ENCODE data around the gene MAPK10.

The MAPK10 gene

DNA sequence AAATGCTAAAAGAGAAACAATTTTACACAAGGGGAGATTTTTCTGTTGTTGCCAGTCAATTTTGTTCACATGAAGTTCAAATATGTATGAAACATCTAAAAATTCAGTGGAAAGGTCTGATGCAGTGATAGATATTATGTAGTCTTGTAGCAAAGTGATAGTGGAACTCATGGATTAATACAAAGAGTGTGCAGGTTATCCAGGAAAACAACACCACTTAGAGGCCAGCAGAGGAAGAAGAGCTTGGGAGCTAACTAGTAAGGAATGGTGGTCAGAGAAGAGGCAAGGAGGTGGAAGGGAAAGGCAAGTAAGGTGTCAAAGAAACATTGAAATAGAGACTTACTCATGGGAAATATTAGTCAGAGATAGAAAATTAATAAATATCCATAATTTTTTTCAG is 395.6 kb downstream of the MAPK10 start:
- no peak for DNase-seq (ENCODE audit: low read depth, low spot score)
- CTCF ChIA-PET: interaction anchor here (1.5 to 3.4 kb wide), 4 partner anchors 120 to 208 kb away, joined by 4 to 15 read pairs (median 6); no protein-coding TSS in a partner anchor
- POLR2A ChIA-PET: no interaction called here

DNA sequence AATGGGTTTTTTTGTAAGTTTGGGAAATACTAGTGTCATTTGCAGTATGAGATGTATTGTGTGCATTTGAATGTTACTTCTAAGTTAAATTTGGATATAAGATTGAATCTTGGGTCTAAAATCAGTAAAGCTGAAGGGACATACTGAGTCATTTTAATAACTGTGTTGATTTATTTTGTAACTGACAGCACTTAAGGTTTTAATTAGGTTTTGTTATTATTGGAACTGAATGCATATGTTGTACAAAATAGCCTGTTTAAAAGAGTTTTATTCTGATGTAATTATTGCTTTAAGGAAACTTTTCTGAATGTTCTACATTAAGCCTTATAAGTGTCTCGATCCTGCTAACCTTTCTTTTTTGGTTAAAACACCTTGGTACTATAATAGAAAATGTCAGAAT is 396.6 kb downstream of the MAPK10 start:
- ChIA-PET POLR2A (no interaction called here), CTCF (interaction anchor here (1.4 to 1.5 kb wide), 2 partner anchors 29 to 207 kb away, joined by 3 to 5 read pairs; no protein-coding TSS in a partner anchor)
- no peak overlapping the region for H3K4me3 ChIP-seq (ENCODE audit: low read depth, low read length)
- TF ChIP-seq, protein P1, sequence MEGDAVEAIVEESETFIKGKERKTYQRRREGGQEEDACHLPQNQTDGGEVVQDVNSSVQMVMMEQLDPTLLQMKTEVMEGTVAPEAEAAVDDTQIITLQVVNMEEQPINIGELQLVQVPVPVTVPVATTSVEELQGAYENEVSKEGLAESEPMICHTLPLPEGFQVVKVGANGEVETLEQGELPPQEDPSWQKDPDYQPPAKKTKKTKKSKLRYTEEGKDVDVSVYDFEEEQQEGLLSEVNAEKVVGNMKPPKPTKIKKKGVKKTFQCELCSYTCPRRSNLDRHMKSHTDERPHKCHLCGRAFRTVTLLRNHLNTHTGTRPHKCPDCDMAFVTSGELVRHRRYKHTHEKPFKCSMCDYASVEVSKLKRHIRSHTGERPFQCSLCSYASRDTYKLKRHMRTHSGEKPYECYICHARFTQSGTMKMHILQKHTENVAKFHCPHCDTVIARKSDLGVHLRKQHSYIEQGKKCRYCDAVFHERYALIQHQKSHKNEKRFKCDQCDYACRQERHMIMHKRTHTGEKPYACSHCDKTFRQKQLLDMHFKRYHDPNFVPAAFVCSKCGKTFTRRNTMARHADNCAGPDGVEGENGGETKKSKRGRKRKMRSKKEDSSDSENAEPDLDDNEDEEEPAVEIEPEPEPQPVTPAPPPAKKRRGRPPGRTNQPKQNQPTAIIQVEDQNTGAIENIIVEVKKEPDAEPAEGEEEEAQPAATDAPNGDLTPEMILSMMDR (IDR thresholded peaks at IDR 0.05; ENCODE audit: insufficient read depth, low read length, missing control alignments): no peak
- DNase-seq (ENCODE audit: low read depth, low spot score): no peak

More for the DNA sequence above, 395.6 kb downstream of the MAPK10 start:
- TF ChIP-seq, protein P1 (IDR thresholded peaks at IDR 0.05; ENCODE audit: insufficient read depth, low read length, missing control alignments): no peak
- H3K4me3 ChIP-seq (ENCODE audit: low read depth, low read length): no peak overlapping the region

DNA sequence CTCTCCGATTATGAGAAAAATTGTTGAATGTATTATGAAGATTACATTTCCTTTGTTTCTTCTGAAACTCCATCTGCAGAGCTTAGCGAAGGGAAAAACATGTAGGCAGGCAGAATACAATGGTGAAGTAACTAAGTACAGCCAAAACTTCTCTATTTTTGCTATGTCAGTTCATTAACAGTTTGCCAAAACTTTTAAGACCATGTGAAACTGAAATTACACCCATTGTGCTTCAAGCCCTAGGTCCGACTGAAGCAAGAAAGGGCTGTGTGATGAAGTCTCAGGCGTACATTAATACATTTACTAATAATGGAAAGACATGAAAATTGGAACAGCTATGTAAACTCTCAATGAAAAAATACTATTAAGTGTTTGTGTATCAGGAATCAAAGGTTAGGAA is 398.0 kb downstream of the MAPK10 start:
- POLR2A ChIA-PET: no interaction called here
- CTCF ChIA-PET: interaction anchor here (1.3 to 1.4 kb wide), 2 partner anchors 28 to 165 kb away, joined by 3 to 4 read pairs; no protein-coding TSS in a partner anchor
- TF ChIP-seq, protein P1 (IDR thresholded peaks at IDR 0.05; ENCODE audit: insufficient read depth, low read length, missing control alignments): no peak
- no peak for DNase-seq (ENCODE audit: low read depth, low spot score)
- no peak overlapping the region for H3K4me3 ChIP-seq (ENCODE audit: low read depth, low read length)

DNA sequence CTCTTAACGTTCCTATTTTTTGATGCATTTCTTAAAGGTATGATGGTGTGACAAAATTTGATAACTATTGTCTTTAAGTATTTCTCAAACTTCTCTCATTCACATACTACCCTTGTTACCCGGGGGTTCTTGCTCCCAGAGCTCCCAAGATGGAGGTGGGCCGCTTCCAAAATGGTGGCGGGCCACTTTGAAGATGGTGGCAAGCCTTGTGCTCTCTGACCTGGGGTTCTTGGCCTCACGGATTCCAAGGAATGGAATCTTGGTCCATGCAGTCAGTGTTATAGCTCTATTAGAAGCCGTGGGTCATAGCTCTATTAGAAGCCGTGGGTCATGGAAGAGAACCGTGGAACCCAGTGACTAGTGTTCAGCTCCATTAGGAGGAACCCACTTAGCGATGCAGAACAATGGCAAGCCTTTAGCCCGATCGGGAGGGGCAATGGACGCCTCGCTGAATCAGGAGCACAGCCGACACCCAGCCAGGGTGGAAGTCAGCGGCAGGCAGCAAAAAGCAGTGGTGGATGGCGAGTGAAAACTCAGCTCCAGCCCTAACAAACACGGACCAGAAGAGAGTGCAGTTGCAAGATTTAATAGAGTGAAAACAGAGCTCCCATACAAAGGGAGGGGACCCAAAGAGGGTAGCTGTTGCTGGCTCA is 403.4 kb downstream of the MAPK10 start:
- CTCF ChIA-PET: interaction anchor here (0.8 to 4.4 kb wide), 2 partner anchors 13 to 200 kb away, joined by 3 to 26 read pairs; no protein-coding TSS in a partner anchor
- POLR2A ChIA-PET: no interaction called here
- TF ChIP-seq, protein P1 (IDR thresholded peaks at IDR 0.05; ENCODE audit: insufficient read depth, low read length, missing control alignments): no peak
- H3K4me3 ChIP-seq (ENCODE audit: low read depth, low read length): no peak overlapping the region
- no peak for DNase-seq (ENCODE audit: low read depth, low spot score)

DNA sequence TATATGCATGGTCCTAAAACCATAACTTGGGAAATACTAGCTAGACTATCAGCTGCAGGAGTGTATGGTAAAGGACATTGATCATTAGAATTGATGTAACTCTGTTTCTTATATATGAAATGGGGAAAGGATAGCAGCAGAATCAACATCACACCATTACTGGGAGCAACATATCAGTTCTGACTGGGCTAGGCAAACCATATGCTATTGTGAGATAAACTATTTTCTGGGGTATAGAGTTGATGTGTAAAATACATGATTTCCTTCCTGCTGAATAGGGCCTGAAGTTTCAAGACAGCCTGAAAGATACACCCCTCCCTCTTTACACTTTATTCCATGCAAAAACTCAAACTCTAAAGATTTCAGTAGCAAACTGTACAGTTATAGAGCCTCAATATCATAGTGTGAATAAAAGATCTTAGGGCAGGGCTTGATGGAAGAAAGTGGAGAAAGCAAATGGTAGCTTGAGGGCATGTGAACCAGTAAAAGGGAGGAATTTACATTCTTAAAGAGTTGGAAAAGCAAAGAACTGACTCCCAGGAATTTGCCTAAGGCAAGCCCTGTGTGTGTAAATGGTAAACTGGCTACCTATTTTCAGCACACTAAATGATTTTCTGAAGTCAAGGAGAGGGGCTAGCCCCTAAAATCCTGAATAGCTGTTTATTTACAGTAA is 404.1 kb downstream of the MAPK10 start:
- POLR2A ChIA-PET: no interaction called here
- CTCF ChIA-PET: interaction anchor here (0.8 to 4.4 kb wide), 2 partner anchors 13 to 200 kb away, joined by 3 to 26 read pairs; no protein-coding TSS in a partner anchor
- TF ChIP-seq, protein P1 (IDR thresholded peaks at IDR 0.05; ENCODE audit: insufficient read depth, low read length, missing control alignments): no peak
- no peak overlapping the region for H3K4me3 ChIP-seq (ENCODE audit: low read depth, low read length)
- DNase-seq (ENCODE audit: low read depth, low spot score): no peak

DNA sequence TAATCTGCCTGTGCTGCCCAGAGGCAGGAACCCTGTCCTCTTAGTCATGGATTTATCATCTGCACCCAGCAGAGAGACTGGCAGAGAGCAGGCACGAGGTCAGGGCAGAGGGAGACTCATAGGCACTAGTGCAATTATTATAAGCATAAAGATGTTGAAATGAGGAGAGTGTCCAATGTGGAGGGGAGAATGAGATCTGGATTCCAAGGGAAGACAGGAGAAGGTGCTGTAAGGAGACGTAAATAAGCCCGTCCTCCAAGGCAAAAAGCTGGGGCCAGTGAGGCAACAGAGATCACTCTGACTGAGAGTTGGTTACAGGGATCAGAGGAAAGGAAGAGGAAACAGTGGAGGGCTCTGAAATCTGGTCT is 406.2 kb downstream of the MAPK10 start:
- no peak for DNase-seq (ENCODE audit: low read depth, low spot score)
- no peak overlapping the region for H3K4me3 ChIP-seq (ENCODE audit: low read depth, low read length)
- CTCF ChIA-PET: interaction anchor here (0.7 to 1.0 kb wide), 2 partner anchors 14 to 16 kb away, joined by 3 to 6 read pairs; no protein-coding TSS in a partner anchor
- TF ChIP-seq, protein P1 (IDR thresholded peaks at IDR 0.05; ENCODE audit: insufficient read depth, low read length, missing control alignments): no peak
- POLR2A ChIA-PET: no interaction called here

Measured in AG04449 (cell line).